ENCODE results near the gene NAV2.

DNA sequence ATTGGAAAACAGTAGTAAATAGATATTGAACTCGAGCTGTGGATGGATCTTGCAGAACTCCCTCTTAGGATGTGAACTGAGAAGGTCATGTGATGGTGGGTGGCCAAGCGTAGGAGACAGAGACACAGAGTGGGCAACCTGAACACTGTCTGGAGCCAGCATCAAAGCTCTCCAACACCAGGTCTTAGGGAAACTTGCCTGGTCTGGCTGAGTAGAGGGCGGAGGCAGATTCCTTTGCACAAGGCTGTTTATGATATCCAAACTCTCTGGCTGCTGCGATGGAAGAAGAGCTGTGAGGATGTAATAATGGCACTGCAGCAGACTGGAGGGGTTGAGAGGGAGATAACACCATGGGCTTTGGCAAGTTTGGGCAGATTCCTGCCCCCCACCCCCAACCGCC lies 10.1 kb downstream of the NAV2 start:
- TF ChIP-seq ARNTL (CRISPR knock-in tag; IDR thresholded peaks at IDR 0.05; ENCODE audit: borderline replicate concordance, low read depth) (no peak), ZFP30 (CRISPR knock-in tag; IDR thresholded peaks at IDR 0.05) (no peak), ZNF565 (CRISPR knock-in tag; conservative IDR thresholded peaks at IDR 0.05; ENCODE audit: low read depth) (no peak), ZC3H10 (CRISPR knock-in tag; IDR thresholded peaks at IDR 0.05) (no peak), ZFP3 (CRISPR knock-in tag; IDR thresholded peaks at IDR 0.05) (no peak), BACH2 (CRISPR knock-in tag; IDR thresholded peaks at IDR 0.05; ENCODE audit: borderline replicate concordance) (no peak), SNAI2 (CRISPR knock-in tag; IDR thresholded peaks at IDR 0.05) (no peak)
- TF ChIP-seq, protein P1, sequence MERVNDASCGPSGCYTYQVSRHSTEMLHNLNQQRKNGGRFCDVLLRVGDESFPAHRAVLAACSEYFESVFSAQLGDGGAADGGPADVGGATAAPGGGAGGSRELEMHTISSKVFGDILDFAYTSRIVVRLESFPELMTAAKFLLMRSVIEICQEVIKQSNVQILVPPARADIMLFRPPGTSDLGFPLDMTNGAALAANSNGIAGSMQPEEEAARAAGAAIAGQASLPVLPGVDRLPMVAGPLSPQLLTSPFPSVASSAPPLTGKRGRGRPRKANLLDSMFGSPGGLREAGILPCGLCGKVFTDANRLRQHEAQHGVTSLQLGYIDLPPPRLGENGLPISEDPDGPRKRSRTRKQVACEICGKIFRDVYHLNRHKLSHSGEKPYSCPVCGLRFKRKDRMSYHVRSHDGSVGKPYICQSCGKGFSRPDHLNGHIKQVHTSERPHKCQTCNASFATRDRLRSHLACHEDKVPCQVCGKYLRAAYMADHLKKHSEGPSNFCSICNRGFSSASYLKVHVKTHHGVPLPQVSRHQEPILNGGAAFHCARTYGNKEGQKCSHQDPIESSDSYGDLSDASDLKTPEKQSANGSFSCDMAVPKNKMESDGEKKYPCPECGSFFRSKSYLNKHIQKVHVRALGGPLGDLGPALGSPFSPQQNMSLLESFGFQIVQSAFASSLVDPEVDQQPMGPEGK (CRISPR knock-in tag; IDR thresholded peaks at IDR 0.05; ENCODE audit: borderline replicate concordance), result no peak

Measured in SK-N-SH treated with all-trans-retinoic acid at 6 μM for 48 hours (cell line).